Mucosa of descending colon (tissue), 3 donors: ENCODE measurements around the gene SFMBT2. TPM values are rescaled to one million over a fixed set of nuclear protein-coding genes. Genes with fewer than 3 reads are reported as not detected.
"Not testable (repeated sequence)": the region's sequence is repeated elsewhere in the genome, so short reads cannot be mapped to it uniquely, and the experiment has no call there.

Source experiments
- ATAC-seq: fragments of 200-7000 bp; cut with Tn5 transposase; one replicate; pipeline ENCODE4 v1.9.1; 2020; ENCODE audit warnings: mild to moderate bottlenecking, moderate library complexity
- DNase-seq, 3 donors: peaks; one replicate each; pipeline ENCODE4 v3.0.0-alpha.2; 2020
- H3K36me3 ChIP-seq: fragments of 200-600 bp; one replicate; pipeline ENCODE4 v1.8.0; 2021; ENCODE audit warnings: low read depth, mild to moderate bottlenecking
- H3K4me1 ChIP-seq: fragments of 200-600 bp; one replicate; pipeline ENCODE4 v1.8.0; 2021; ENCODE audit warnings: low read depth, mild to moderate bottlenecking
- H3K4me3 ChIP-seq: fragments of 200-600 bp; one replicate; pipeline ENCODE4 v1.8.0; 2021; ENCODE audit warnings: mild to moderate bottlenecking
- H3K9me3 ChIP-seq: fragments of 200-600 bp; one replicate; pipeline ENCODE4 v1.8.0; 2021; ENCODE audit warnings: mild to moderate bottlenecking
- CTCF ChIP-seq: fragments of 200-600 bp; IDR thresholded peaks from one replicate; pipeline ENCODE4 v1.8.0; 2022; ENCODE audit warnings: antibody characterized with exemption, mild to moderate bottlenecking
- intact Hi-C, 2 donors: fragments of 100-400 bp; cut with DNase I in 1 of 2; cut with micrococcal nuclease in 1 of 2; formaldehyde crosslinking; loops; one replicate each; pipeline versions ENCODE4 v1.11.0 to v1.11.1; 2022; cut with DNase I, micrococcal nuclease
- total RNA-seq, 3 donors: library from RNA; stranded (reverse); fragmentation: NEBNext Ultra II Directional in 2 of 3; extraction: Animal tissue kit (Norgen Biotek cat#: 25700) in 2 of 3; gene quantifications; one replicate each; pipeline versions ENCODE4 v1.2.1 to v1.2.4, GENCODE V29; 2021 to 2023
- donor health status: DM: no; HTN: no; CAD: no; lungs with moderate emphysema.
- donor health status: DM: no; HTN: no; CAD: no.
- donor health status: DM: no; HTN: yes; CAD: no.

The SFMBT2 gene
- total RNA-seq, 3 donors from 2014 or later: 3.9 to 8.8 (median 5.7) TPM

- no peak for TF ChIP-seq CTCF
- intact Hi-C loops: no loop called here
- DNase-seq (no peak), ATAC-seq (no peak)
- Histone ChIP-seq H3K4me3 (no peak overlapping the region), H3K36me3 (no peaks in the 10 kb centered on the region), H3K9me3 (no peaks in the 10 kb centered on the region), H3K4me1 (no peaks in the 10 kb centered on the region)
Measured at GRCh38 chr10:7317786-7318446, 92.9 kb downstream of the SFMBT2 start.

- DNase-seq: no peak
Measured at GRCh38 chr10:7316839-7317238, 94.0 kb downstream of the SFMBT2 start.

GRCh38 chr10:7315906-7316305 lies 94.9 kb downstream of the SFMBT2 start:
- Histone ChIP-seq H3K36me3 (no peaks in the 10 kb centered on the region), H3K4me3 (no peak overlapping the region), H3K9me3 (no peaks in the 10 kb centered on the region), H3K4me1 (no peaks in the 10 kb centered on the region)
- no peak for DNase-seq
- no peak for ATAC-seq
- intact Hi-C loops: no loop called here
- TF ChIP-seq CTCF: no peak

More at GRCh38 chr10:7316839-7317238, 94.0 kb downstream of the SFMBT2 start:
- H3K4me1 ChIP-seq: no peaks in the 10 kb centered on the region
- intact Hi-C loops: no loop called here
- no peaks in the 10 kb centered on the region for H3K9me3 ChIP-seq
- ATAC-seq: no peak
- no peaks in the 10 kb centered on the region for H3K36me3 ChIP-seq
- no peak for TF ChIP-seq CTCF
- no peak overlapping the region for H3K4me3 ChIP-seq

- intact Hi-C loops: no loop called here
Measured at GRCh38 chr10:7314170-7314569, 96.7 kb downstream of the SFMBT2 start.

GRCh38 chr10:7312488-7312857 lies 98.4 kb downstream of the SFMBT2 start:
- H3K4me1 ChIP-seq: no peaks in the 10 kb centered on the region
- ATAC-seq: no peak
- no peak overlapping the region for H3K4me3 ChIP-seq
- intact Hi-C loops: no loop called here
- no peaks in the 10 kb centered on the region for H3K36me3 ChIP-seq
- no peak for DNase-seq
- no peak for TF ChIP-seq CTCF
- H3K9me3 ChIP-seq: no peaks in the 10 kb centered on the region

More at GRCh38 chr10:7314170-7314569, 96.7 kb downstream of the SFMBT2 start:
- H3K9me3 ChIP-seq: no peaks in the 10 kb centered on the region
- no peaks in the 10 kb centered on the region for H3K4me1 ChIP-seq
- DNase-seq (no peak), ATAC-seq (no peak)
- no peak for TF ChIP-seq CTCF
- H3K36me3 ChIP-seq: no peaks in the 10 kb centered on the region
- H3K4me3 ChIP-seq: no peak overlapping the region

GRCh38 chr10:7311850-7312487 lies 98.9 kb downstream of the SFMBT2 start:
- H3K36me3 ChIP-seq, ATAC-seq, H3K4me3 ChIP-seq, H3K9me3 ChIP-seq, intact Hi-C loops, H3K4me1 ChIP-seq, DNase-seq: not testable (repeated sequence)
